Nephron progenitor cell (in vitro differentiated cells): ENCODE measurements around the gene PI4KA.

Source experiments
- DNase-seq: peaks from one replicate; pipeline ENCODE4 v3.0.0; 2021
- H3K27ac Mint-ChIP-seq: 2 replicates; pipeline ENCODE4 v1.8.0; 2021; ENCODE audit warnings: mild to moderate bottlenecking, moderate library complexity, mixed read lengths
- H3K27me3 Mint-ChIP-seq: 2 replicates; pipeline ENCODE4 v1.8.0; 2021; ENCODE audit warnings: mild to moderate bottlenecking, low read depth, mixed read lengths; ENCODE audit not compliant: poor library complexity
- H3K36me3 Mint-ChIP-seq: 2 replicates; pipeline ENCODE4 v1.8.0; 2021; ENCODE audit warnings: low read depth, mixed read lengths
- H3K4me1 Mint-ChIP-seq: 2 replicates; pipeline ENCODE4 v1.8.0; 2021; ENCODE audit warnings: mixed read lengths
- H3K4me3 Mint-ChIP-seq: 2 replicates; pipeline ENCODE4 v1.8.0; 2021; ENCODE audit warnings: mild to moderate bottlenecking, moderate library complexity, mixed read lengths
- H3K9me3 Mint-ChIP-seq: 2 replicates; pipeline ENCODE4 v1.8.0; 2021; ENCODE audit warnings: mild to moderate bottlenecking, moderate library complexity, mixed read lengths
- CTCF ChIP-seq: fragments of 200-600 bp; sonication (generic); IDR thresholded peaks from 2 replicates; pipeline ENCODE4 v1.5.0; 2021; ENCODE audit warnings: antibody characterized with exemption

Gene PI4KA

GRCh38 chr22:20750461-20751184 lies 108.0 kb downstream of the PI4KA start:
- no peak overlapping the region for H3K4me3 Mint-ChIP-seq
- no peak for TF ChIP-seq CTCF
- peaks cover 21% of the 10 kb centered on the region for H3K36me3 Mint-ChIP-seq
- no peaks in the 10 kb centered on the region for H3K27me3 Mint-ChIP-seq
- peaks cover 18% of the 10 kb centered on the region for H3K4me1 Mint-ChIP-seq
- no peaks in the 10 kb centered on the region for H3K9me3 Mint-ChIP-seq
- H3K27ac Mint-ChIP-seq = peak overlapping the region; percentile 85
- no peak for DNase-seq

GRCh38 chr22:20749453-20749852 lies 109.2 kb downstream of the PI4KA start:
- Mint-ChIP-seq H3K4me3 (no peak overlapping the region), H3K27ac (peak overlapping the region; percentile 42), H3K27me3 (no peaks in the 10 kb centered on the region), H3K9me3 (no peaks in the 10 kb centered on the region), H3K36me3 (peaks cover 26% of the 10 kb centered on the region), H3K4me1 (peaks cover 18% of the 10 kb centered on the region)
- DNase-seq = no peak
- TF ChIP-seq CTCF = no peak

GRCh38 chr22:20748731-20749428 lies 109.7 kb downstream of the PI4KA start:
- no peak for DNase-seq
- TF ChIP-seq CTCF = no peak
- Mint-ChIP-seq H3K27ac (peak overlapping the region; percentile 42), H3K4me1 (peaks cover 18% of the 10 kb centered on the region), H3K4me3 (no peak overlapping the region), H3K27me3 (no peaks in the 10 kb centered on the region), H3K36me3 (peaks cover 29% of the 10 kb centered on the region), H3K9me3 (no peaks in the 10 kb centered on the region)

- TF ChIP-seq CTCF = no peak
- Mint-ChIP-seq H3K27me3 (no peaks in the 10 kb centered on the region), H3K4me3 (no peak overlapping the region), H3K9me3 (no peaks in the 10 kb centered on the region), H3K27ac (no peak overlapping the region), H3K4me1 (peaks cover 18% of the 10 kb centered on the region), H3K36me3 (peaks cover 33% of the 10 kb centered on the region)
- DNase-seq = no peak
Measured at GRCh38 chr22:20748082-20748481, 110.5 kb downstream of the PI4KA start.

- no peak for DNase-seq
- Mint-ChIP-seq H3K4me1 (peaks cover 18% of the 10 kb centered on the region), H3K4me3 (no peak overlapping the region), H3K27ac (no peak overlapping the region), H3K27me3 (no peaks in the 10 kb centered on the region), H3K36me3 (peaks cover 39% of the 10 kb centered on the region), H3K9me3 (no peaks in the 10 kb centered on the region)
- TF ChIP-seq CTCF = no peak
Measured at GRCh38 chr22:20747223-20747622, 111.4 kb downstream of the PI4KA start.
